ENCODE data around the gene WNT11.
A peak's percentile ranks its signal among the peaks of the same experiment; 100 is the strongest.

Gene WNT11

DNA sequence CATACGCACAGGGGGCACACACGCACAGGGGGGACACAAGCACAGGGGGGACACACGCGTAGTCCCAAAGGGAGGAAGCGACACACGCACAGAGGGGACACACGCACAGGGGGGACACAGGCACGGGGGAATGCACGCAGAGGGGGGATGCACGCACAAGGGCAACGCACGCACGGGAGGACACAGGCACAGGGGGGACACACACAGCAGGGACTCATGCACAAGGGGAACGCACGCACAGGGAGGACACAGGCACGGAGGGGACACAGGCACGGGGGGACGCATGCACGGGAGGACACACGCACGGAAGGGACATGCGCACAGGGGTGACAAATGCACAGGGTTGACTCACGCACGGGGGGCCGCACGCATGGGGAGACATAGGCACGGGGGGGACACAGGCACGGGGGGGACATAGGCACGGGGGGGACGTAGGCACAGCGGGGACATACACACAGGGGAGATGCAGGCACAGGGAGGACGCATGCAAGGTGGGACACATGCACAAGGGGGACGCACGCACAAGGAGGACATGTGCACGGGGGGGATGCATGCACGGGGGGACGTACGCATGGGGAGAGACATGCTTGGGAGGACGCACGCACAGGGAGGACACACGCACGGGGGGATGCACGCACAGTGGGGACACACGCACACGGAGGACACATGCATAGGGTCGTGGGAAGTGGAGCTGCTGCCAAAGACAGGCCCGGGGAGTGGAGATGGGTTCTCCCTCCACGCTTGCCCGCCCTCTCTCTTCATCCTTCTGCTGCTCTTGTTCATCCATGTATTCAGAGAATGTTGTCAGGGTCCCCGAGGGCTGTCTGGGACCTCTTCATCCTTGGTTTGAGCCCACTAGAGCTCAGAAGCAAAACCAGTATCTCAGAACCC lies 41.2 kb downstream of the WNT11 start:
- Mint-ChIP-seq H3K4me3 (no peak overlapping the region), H3K27me3 (peaks cover 46% of the 10 kb centered on the region), H3K4me1 (peaks cover 45% of the 10 kb centered on the region), H3K27ac (peak overlapping the region; percentile 86), H3K36me3 (no peaks in the 10 kb centered on the region), H3K9me3 (peaks cover 3% of the 10 kb centered on the region)
- no peak for ATAC-seq

DNA sequence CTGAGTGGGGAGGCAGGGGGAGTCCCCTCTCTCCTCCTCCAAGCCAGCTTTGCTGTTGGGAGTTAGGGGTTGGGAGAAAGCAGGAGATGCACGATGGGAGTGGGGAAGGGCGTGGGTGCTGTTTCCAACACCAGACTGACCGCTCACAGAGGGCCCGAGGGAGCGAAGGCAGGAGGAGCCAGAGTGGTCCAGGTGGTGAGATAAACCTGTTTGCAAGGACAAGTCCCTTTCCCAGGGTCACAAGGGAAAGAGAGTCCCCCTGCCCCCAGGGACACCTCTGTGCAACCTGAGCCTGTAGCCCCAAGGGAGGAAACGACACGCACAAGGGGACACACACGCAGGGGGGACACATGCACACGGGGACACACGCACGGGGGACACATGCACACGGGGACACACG lies 42.2 kb downstream of the WNT11 start:
- peaks cover 38% of the 10 kb centered on the region for H3K4me1 Mint-ChIP-seq
- peak overlapping the region; percentile 60 for H3K27ac Mint-ChIP-seq
- H3K27me3 Mint-ChIP-seq = peaks cover 51% of the 10 kb centered on the region
- ATAC-seq = no peak
- H3K9me3 Mint-ChIP-seq = peaks cover 3% of the 10 kb centered on the region
- no peak overlapping the region for H3K4me3 Mint-ChIP-seq
- no peaks in the 10 kb centered on the region for H3K36me3 Mint-ChIP-seq

DNA sequence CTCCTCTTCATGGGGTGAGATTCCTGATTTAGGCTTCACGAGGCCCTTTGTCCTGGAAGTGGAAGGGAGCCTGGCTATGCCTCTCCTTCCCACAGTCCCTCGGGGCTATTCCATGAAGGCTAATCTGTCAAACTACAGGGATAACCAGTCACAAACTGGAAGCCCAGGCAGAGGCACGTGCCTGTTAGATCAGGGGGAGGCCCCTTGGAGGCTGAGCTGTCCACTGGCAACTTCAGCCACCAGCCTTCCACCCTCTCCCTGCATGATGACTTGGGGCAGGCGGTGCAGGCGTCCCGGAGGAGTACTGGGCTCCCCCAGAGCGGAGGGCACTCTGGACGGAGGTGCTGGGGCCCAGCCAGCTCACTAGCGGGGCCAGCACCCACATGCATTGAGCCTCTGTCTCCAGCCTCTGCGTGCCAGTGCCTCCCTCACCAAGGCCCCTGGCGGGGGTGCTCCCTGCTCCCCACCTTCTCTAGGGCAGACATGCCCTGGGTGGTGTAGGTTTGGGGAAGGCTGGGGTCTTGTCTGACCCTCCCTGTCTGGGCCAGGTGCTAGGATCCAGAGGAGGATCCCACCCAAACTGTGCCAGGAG lies 42.9 kb downstream of the WNT11 start:
- H3K27ac Mint-ChIP-seq = peak overlapping the region; percentile 60
- peaks cover 48% of the 10 kb centered on the region for H3K27me3 Mint-ChIP-seq
- no peaks in the 10 kb centered on the region for H3K36me3 Mint-ChIP-seq
- peaks cover 31% of the 10 kb centered on the region for H3K4me1 Mint-ChIP-seq
- H3K9me3 Mint-ChIP-seq = peaks cover 3% of the 10 kb centered on the region
- no peak overlapping the region for H3K4me3 Mint-ChIP-seq
- ATAC-seq = no peak

DNA sequence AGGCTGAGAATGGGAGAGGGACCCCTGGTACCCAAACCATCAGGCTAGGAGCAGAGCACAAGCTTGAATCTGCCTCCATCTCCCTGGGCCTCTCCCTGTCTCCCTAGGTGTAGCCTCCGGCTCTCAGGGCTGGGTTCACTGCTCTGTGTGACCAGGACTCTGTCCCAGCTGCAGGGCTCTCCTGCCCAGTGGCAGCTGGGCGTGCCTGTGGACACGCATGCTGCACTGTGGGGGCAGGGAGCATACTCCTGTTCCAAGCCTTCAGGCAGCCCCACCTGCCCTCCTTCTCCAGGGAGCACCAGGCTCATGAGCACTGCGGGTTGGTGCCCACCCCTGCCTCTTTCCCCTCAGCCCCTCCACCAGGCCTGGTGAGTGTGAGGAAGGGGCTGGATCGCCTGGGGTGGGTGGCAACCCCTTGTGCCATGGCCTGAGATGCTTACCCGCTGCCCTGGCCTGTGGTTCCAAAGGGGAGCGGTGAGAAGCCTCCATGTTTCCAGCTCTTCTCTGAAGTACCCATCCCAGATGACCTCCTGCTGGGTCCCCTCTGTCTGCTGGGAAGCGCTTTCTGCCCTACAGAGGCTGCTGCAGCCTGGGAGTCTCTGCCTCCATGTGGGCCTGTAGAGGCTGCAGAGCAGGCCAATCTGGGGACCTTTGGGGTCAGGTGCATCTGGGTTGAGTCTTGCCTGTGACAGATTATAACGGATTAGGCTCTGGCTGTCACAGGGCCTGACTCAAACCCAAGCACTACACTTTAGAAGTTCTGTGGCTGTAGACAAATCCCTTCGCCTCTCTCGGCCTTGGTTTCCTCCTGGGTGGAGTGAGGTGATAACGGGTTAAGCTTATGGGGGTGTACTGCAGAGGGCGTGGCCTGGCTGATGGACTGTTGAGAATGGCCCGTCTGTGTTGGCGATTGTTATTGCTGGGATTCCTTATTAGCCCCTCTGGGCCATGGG lies 43.7 kb downstream of the WNT11 start:
- no peak overlapping the region for H3K4me3 Mint-ChIP-seq
- peak overlapping the region; percentile 60 for H3K27ac Mint-ChIP-seq
- H3K9me3 Mint-ChIP-seq = peaks cover 3% of the 10 kb centered on the region
- peaks cover 43% of the 10 kb centered on the region for H3K27me3 Mint-ChIP-seq
- ATAC-seq = no peak
- no peaks in the 10 kb centered on the region for H3K36me3 Mint-ChIP-seq
- peaks cover 26% of the 10 kb centered on the region for H3K4me1 Mint-ChIP-seq

DNA sequence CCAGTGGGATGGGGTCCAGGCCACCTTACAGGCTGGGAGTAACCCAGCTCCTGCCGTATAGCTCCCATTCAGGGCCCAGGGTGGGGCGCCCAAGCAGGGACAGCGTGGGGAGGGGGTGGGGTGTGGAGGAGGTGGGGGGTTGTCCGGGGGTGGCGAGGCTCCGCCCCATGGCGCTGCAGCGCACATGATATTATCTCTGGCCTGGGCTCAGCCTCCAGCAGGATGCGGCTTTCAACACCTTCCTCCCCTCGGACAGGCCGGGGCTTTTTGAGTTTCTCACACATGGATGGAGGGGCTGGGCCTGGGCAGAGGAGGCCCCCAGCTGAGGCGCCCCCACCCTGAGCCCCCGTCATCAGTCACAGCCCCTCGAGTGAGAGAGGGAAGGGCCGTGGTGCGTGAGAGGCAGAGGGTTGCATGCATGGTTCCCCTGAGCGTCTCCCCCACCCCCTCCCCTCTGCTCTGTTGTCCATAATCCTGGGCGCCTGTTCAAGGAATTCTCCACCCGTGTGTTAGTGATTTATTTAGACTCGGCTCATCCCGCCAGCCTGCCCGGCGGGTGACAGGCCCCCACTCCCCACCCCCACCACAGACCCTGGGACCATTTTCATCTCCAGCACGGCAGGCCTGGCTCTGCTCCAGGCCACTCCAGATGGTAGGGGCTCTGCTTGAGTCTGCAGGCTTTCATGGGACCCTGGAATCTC lies 44.9 kb downstream of the WNT11 start:
- no peak overlapping the region for H3K4me3 Mint-ChIP-seq
- peaks cover 14% of the 10 kb centered on the region for H3K4me1 Mint-ChIP-seq
- H3K27ac Mint-ChIP-seq = peak overlapping the region; percentile 60
- H3K36me3 Mint-ChIP-seq = no peaks in the 10 kb centered on the region
- H3K9me3 Mint-ChIP-seq = peaks cover 3% of the 10 kb centered on the region
- peak; percentile 37 for ATAC-seq
- peaks cover 43% of the 10 kb centered on the region for H3K27me3 Mint-ChIP-seq

DNA sequence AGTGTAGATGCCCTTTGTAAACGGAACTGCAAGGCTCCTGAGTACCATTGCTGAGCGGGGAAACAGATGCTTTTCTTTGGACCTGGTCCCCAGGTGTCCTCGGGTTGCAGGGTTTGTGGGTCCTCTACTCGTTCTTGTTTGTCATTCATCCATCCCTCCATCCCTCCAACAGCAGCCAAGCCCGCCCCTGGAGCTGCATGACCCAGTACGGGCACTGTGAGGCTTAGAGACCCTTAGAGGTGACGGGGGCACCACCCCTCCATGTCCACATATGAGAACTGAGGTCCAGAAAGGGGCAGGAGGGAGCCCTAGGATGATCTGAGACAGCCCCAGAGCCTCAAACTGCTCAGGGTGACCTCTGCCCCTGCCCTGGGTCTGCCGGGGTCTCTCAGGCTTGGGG lies 45.4 kb downstream of the WNT11 start:
- Mint-ChIP-seq H3K4me1 (peaks cover 10% of the 10 kb centered on the region), H3K4me3 (no peak overlapping the region), H3K9me3 (peaks cover 3% of the 10 kb centered on the region), H3K27ac (peak overlapping the region; percentile 60), H3K27me3 (peaks cover 43% of the 10 kb centered on the region), H3K36me3 (no peaks in the 10 kb centered on the region)
- no peak for ATAC-seq

DNA sequence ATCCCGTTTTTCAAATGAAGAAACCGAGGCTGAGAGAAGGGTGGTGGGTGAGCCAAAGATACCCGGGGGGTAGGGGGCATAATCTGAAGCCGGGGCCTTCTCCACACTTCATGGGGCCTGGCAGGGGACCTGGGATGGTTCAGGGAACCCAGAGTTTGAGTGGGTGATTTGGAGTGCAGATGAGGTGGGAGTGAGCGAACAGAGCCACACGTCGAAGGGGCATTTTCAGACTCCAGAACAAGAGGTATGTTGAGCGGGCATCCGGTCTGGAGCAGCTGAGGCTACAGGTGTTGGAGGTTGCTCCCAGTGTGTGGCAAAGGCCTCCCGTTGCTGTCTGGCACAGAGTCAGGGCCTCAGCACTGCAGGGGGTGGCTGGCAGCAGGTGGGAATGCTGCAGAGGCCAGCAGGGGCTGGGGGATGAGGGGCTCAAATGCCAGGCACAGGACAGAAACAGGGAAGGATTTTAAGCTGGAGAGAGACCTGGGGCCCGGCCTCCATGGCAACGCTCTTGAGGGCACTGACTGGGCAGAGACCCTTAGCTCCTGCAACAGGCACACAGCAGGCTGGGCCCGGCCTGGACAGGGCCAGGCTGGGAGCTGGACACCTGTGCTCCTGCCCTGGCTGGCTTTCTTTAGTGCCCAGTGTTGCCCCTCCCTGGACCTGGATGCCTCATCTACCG lies 46.2 kb downstream of the WNT11 start:
- no peak overlapping the region for H3K4me3 Mint-ChIP-seq
- no peaks in the 10 kb centered on the region for H3K36me3 Mint-ChIP-seq
- H3K27me3 Mint-ChIP-seq = peaks cover 43% of the 10 kb centered on the region
- H3K27ac Mint-ChIP-seq = peak overlapping the region; percentile 64
- no peak for ATAC-seq
- peaks cover 10% of the 10 kb centered on the region for H3K4me1 Mint-ChIP-seq
- peaks cover 3% of the 10 kb centered on the region for H3K9me3 Mint-ChIP-seq

DNA sequence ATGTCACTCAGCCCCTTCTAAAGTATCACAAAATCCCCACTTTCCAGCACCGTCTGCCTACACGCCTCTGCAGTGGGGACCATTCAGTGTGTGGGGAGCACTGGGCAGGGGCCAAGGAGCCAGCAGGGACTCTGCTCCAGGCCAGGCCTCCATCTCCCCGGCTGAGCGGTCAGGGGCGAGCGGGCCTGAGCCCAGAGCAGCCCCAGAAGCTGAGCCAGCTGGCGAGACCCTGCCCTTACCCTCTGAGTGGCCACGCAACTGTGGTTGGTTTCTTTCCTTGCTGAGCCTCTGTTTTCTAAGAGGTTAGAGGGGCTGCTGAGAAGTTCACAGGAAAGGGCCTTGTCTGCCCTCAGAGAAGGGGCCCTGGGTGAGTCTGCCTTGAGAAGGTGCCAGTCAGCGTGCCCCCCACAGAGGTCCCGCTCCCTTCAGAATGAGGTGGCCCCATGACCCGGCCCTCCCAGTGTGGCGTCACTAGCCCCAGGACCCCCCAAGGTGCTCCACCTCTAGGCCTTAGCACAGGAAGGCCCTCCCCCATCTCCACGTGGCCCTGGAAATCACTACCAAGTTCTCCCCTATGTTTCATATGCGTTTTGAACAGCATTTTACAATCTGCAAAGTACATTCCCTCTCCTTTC lies 46.9 kb downstream of the WNT11 start:
- Mint-ChIP-seq H3K9me3 (peaks cover 3% of the 10 kb centered on the region), H3K27me3 (peaks cover 37% of the 10 kb centered on the region), H3K36me3 (no peaks in the 10 kb centered on the region), H3K4me1 (peaks cover 11% of the 10 kb centered on the region), H3K27ac (peak overlapping the region; percentile 64), H3K4me3 (no peak overlapping the region)
- no peak for ATAC-seq

DNA sequence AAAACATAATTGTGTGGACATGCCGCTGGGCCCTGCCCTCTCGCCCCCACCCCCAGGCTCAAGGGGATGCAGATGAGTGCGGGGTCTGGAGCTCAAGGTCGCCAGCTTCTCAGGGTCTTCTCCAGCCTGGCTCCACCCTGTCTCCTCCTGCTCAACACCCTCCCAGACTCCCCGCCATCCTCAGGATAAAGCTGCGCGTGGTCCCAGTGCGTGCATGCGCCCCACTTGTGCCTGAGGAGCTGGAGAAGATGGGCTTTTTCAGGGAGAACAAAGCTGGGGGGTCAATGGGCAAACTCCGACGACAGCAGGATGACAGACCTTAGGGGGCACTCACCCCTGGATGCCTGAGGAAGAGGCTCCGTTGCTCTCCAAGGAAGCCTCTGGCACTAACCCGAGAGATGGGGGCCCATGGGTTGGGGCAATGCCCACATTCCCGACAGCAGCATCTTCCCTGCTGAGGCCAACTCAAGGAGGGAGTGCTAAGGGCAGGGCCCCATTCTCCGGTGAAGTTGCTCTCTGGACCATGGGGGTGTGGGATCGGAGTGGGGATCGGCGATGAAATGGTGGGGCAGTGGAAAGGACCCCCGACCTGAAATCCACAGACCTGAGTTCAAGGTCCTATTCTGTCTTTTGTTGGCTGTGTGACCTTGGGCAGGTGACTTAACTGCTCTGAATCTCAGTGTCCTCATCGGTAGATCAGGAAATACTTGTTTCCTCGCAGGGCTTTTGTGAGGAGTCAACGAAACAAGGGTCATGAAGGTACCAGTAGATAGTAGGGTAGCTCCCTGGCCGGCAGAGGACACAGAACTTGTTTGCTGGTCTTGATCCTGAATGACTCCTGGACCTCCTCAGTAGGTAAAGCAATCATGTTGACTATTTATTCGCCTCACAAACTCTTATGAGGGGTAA lies 47.7 kb downstream of the WNT11 start:
- no peak overlapping the region for H3K4me3 Mint-ChIP-seq
- H3K27ac Mint-ChIP-seq = no peak overlapping the region
- H3K9me3 Mint-ChIP-seq = no peaks in the 10 kb centered on the region
- H3K36me3 Mint-ChIP-seq = no peaks in the 10 kb centered on the region
- H3K4me1 Mint-ChIP-seq = peaks cover 11% of the 10 kb centered on the region
- H3K27me3 Mint-ChIP-seq = peaks cover 30% of the 10 kb centered on the region
- no peak for ATAC-seq

DNA sequence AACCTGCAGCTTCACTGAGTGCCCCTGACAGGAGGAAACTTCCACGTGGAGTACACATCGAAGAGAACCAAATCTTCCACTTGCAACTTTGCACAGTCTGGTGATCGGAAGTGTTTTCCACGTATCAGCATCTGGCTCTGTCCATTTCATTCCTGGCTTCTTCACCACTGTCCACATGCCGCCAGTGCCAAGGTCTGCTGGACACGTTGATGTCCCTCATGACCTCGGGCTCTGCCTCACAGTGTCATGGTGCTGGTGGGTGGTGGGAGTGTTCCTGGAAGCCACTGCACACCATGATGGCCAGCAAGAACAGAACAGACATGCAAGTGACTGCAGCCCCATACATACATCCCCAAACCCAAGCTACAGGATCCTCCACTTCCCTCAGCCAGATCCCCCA lies 48.4 kb downstream of the WNT11 start:
- ATAC-seq = no peak
- H3K4me3 Mint-ChIP-seq = no peak overlapping the region
- H3K27ac Mint-ChIP-seq = no peak overlapping the region
- no peaks in the 10 kb centered on the region for H3K9me3 Mint-ChIP-seq
- H3K4me1 Mint-ChIP-seq = peaks cover 17% of the 10 kb centered on the region
- H3K27me3 Mint-ChIP-seq = peaks cover 22% of the 10 kb centered on the region
- H3K36me3 Mint-ChIP-seq = no peaks in the 10 kb centered on the region

DNA sequence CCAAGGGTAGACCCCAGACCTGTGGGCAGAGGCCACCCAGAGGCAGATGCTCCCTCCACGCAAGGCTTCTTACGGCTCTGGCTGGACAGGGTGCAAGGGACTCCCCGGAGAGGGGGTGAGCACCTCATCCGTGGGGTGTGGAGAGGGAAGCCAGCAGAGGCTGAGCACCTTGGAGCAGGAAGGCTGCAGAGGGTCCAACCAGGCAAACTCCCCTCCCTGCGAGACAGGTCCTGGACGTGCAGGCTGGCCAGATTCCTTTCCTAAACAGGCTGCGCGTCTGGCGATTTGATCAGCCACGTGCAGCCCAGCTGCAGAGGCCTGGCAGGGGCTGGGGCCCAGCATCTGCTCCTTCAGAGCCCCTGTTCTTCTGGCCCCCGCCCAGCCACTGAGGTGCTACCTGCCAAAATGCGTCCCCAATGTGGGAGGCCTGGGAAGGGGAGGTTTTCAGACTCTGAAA lies 49.3 kb downstream of the WNT11 start:
- no peak overlapping the region for H3K27ac Mint-ChIP-seq
- peaks cover 15% of the 10 kb centered on the region for H3K27me3 Mint-ChIP-seq
- no peak overlapping the region for H3K4me3 Mint-ChIP-seq
- peaks cover 26% of the 10 kb centered on the region for H3K4me1 Mint-ChIP-seq
- no peaks in the 10 kb centered on the region for H3K9me3 Mint-ChIP-seq
- ATAC-seq = no peak
- no peaks in the 10 kb centered on the region for H3K36me3 Mint-ChIP-seq

DNA sequence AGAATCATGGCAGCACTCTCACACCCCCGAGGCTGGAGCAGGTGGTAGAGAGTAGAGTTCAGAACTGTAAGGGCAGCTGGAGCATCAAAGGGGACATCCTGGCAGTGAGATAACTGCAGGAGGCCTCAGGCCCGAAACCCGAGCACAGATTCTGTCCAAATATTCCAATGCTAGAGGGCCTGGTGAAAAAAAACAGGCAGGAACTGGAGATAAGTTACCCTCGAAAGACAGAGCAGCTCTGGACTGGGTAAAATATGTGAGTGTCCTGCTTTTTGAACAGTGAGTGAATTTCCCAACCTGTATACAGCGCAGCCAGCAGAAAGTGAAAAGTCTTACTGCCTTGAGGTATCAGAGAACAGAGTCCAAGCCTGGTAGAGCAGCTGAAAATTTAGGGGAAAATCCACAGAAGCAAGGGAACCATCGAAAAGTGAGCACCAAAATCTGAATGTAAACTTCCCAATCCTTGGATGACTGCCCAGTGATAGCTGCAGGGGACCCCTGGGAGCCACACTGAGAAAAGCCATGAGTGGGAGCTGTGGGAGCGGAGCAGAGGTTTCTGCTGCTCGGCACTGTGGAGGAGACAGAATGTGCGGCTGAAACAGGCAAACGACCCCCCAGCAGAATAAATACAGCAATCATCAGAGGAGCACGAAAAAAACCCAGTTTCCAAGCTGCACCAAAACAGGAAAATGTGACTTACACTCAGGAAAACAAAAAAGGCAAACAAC lies 50.6 kb downstream of the WNT11 start:
- Mint-ChIP-seq H3K27me3 (peaks cover 9% of the 10 kb centered on the region), H3K9me3 (no peaks in the 10 kb centered on the region), H3K27ac (no peak overlapping the region), H3K36me3 (no peaks in the 10 kb centered on the region), H3K4me3 (no peak overlapping the region), H3K4me1 (peaks cover 33% of the 10 kb centered on the region)
- ATAC-seq = no peak

DNA sequence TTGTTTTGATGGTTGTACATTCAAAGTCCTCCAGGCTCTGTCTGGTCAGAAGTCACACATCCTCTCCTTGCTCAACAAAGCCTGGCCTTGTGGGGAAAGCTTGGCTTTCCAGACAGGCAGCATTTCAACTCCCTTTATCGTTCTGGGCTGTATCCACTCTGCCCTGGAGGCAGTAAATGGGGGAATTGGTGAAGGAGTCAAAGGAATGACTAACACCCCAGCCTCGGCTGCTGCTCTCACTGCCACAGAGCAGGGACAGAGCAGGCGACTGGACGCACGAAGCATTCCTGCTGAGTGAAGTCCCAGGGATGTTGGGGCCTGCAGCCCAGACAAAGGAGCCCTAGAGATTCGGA lies 52.8 kb downstream of the WNT11 start:
- no peaks in the 10 kb centered on the region for H3K27me3 Mint-ChIP-seq
- H3K4me3 Mint-ChIP-seq = peak overlapping the region; percentile 64
- no peaks in the 10 kb centered on the region for H3K36me3 Mint-ChIP-seq
- H3K27ac Mint-ChIP-seq = peak overlapping the region; percentile 91
- no peak for ATAC-seq
- peaks cover 33% of the 10 kb centered on the region for H3K4me1 Mint-ChIP-seq
- H3K9me3 Mint-ChIP-seq = no peaks in the 10 kb centered on the region
